T-helper 2 cell (primary cell): ENCODE results near the gene SNTG2.
A peak's percentile ranks its signal among the peaks of the same experiment; 100 is the strongest.
"Not testable (repeated sequence)": the region's sequence is repeated elsewhere in the genome, so short reads cannot be mapped to it uniquely, and the experiment has no call there.

Source experiments
- DNase-seq, 5 experiments: peaks; one replicate each; pipeline versions ENCODE4 v3.0.0 to v3.0.0-alpha.2; 2012 to 2022

The SNTG2 gene

GRCh38 chr2:1205853-1206252 is 255.2 kb downstream of the SNTG2 start:
- no peak for DNase-seq

DNA sequence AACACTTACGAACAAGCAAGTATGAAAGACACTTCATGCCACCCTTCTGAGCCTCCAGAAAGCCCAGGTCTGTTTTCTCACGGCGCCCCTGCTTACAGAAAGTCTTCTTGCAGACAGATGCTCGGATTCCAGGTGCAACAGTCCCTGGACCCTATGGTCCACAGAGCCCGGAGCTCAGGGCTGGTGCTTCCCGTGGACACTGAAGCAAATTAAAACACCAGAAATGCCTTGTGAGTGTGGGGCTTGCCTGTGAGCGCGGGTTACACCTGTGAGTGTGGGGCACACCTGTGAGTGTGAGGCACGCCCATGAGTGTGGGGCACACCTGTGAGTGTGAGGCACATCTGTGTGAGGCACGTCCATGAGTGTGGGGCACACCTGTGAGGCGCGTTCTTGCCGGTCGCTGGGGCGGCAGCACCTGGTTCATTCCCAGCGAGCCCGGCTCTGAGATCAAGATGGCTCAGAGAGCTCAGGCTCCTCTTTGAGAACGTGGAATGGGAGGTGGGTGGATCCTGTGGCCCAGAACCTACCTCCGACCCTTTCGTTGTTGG is 257.4 kb downstream of the SNTG2 start:
- DNase-seq: no peak

- DNase-seq: no peak
Observed at GRCh38 chr2:1208522-1208921, 257.9 kb downstream of the SNTG2 start.

DNA sequence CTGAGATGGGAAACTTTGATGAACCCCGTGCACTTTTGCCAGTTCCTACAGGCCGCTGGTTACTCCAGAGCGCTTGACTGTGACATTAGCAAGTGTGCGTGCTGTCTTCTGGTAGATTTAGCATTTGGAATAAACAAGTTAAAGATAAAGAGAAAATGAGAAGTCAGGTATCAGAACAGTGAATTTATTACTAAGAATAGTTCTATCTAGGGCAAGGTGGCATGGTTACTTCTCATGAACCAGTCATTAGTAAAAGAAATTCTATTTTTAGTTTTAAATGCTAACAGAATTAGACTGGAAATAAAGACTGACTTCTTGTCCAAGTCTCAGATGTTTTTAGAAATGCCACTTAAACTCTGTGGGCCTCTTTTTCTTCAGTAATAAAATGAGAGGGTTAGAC is 258.6 kb downstream of the SNTG2 start:
- no peak for DNase-seq

GRCh38 chr2:1209761-1210160 is 259.1 kb downstream of the SNTG2 start:
- DNase-seq: no peak

DNA sequence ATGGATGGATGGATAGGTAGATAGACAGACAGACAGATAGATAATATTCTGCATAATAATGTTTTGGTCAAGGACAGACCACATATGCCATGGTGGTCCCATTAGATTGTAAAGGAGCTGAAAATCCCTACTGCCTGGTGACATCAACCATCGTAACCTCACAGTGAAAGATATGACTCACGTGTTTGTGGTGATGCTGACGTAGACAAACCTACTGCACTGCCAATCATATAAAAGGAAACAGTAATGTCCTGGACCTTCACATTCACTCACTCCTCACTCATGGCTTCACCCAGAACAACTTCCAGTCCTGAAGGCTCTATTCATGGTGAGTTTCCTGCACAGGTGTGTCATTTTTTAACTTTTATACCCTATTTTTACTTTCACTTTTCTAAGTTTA is 259.7 kb downstream of the SNTG2 start:
- DNase-seq: peak in 1 of 5 experiments; percentile 19

GRCh38 chr2:1219901-1220573 is 269.4 kb downstream of the SNTG2 start:
- DNase-seq: peak in 1 of 5 experiments; percentile 13

GRCh38 chr2:1222056-1222455 is 271.4 kb downstream of the SNTG2 start:
- no peak for DNase-seq

DNA sequence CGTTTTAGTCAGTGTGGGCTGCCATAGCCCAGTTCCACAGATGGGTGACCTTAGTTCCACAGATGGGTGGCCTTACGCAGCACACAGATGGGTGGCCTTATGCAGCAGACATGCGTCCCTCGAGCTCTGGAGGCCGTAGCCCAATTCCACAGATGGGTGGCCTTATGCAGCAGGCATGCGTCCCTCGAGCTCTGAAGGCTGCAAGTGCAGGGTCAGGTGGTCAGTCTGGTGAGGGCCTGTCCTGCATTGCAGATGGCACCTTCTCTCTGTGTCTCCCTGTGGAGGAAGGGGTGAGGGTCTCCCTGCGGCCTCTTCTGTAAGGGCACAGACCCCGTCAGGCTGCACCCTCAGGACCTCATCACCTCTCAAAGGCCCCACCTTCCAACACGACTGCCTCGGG is 273.1 kb downstream of the SNTG2 start:
- DNase-seq: no peak

GRCh38 chr2:1224901-1225300 is 274.3 kb downstream of the SNTG2 start:
- no peak for DNase-seq

GRCh38 chr2:1226766-1227165 is 276.1 kb downstream of the SNTG2 start:
- DNase-seq: no peak

DNA sequence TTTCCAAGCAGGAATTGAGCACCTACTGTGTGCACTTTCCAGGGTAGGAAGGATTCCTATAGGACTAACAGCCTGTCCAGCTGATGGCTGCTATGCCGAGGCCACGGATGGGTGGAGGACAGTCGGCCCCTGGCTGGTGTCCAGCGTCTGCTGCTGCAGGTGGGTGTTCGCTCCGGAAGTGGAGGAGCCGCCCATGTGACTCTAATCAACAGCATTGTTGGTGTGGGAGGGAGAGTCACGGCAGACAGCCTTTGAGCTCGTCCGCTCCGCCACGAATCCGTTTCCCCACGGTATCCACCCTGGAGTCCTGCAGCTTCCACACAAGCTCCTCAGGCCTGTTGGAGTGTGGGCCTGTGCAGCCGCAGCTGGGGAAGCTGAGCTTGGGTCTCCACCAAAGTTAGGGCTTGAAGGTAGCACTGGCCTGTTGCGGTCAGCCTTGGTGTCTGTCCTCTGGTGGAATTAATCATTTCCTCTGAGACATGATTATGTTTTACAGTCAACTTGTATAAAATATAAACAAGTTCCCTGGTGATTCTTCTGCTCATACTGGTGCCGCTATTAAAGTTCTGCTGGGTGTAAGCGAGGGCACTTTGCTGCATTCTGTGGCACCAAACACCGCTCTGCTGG is 276.7 kb downstream of the SNTG2 start:
- DNase-seq: no peak

GRCh38 chr2:1229596-1229995 is 278.9 kb downstream of the SNTG2 start:
- not testable (repeated sequence) for DNase-seq

DNA sequence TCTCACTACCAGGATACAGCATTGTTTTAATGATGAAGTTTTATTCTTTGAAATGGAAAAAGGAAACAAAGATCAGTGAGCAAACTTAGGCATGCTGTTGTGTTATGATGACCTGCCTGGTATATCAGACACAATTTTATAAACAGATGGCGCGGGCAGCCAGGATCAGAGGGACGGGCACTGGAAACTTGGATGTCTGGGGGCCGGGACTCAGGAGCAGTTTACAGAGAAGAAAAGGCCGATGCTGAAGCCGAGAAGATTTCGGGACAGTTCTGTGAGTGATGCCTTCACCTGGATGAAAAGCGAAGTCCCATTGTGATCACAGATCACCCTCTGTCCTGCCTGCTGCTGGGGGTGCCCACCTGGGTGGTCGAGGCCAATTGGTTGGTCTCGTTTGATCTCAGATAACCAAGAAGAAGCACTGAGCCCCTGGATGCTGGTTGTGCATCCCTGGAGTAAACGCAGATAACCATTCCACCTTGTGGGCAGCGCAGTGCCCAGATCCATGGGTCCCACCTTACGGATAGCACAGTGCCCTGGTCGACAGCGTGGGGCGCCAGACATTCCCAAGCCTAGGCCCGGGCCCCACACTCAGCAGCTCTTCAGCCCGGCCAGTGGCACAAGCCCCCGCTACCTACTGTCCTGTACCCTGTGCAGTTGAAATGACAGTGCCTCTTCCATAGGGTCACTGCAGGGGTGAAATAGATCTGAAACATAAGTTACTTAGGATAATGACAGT is 279.7 kb downstream of the SNTG2 start:
- DNase-seq: no peak

GRCh38 chr2:1231466-1232063 is 280.9 kb downstream of the SNTG2 start:
- no peak for DNase-seq

GRCh38 chr2:1233281-1233680 is 282.6 kb downstream of the SNTG2 start:
- DNase-seq: no peak

- no peak for DNase-seq
Observed at GRCh38 chr2:1234731-1235308, 284.2 kb downstream of the SNTG2 start.

- DNase-seq: no peak
Observed at GRCh38 chr2:1235806-1236205, 285.2 kb downstream of the SNTG2 start.

DNA sequence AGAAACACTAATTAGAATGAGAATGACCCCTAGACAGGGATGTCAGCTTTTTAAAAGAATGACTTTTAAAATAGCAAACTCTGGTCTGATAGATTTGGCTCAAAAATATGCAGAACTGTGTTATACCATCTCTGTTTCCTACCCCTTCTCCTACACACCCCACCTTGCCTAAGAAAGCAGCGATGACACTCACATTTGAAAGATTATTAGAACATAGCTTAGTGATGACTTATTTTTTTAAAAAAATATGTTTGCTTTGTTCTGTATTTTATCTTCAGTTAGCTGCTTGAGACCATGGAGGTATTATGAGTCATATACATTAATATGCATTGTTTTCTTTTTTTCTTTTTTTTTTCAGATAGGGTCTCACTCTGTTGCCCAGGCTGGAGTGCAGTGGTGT is 286.0 kb downstream of the SNTG2 start:
- DNase-seq: no peak

GRCh38 chr2:1237783-1238182 is 287.1 kb downstream of the SNTG2 start:
- no peak for DNase-seq

GRCh38 chr2:1238598-1239138 is 288.0 kb downstream of the SNTG2 start:
- DNase-seq: no peak

- DNase-seq: no peak
Observed at GRCh38 chr2:1245193-1245592, 294.5 kb downstream of the SNTG2 start.

GRCh38 chr2:1246239-1246638 is 295.6 kb downstream of the SNTG2 start:
- DNase-seq: no peak
